HL-60 (cell line): ENCODE data around the gene RNASE13.

Experiments
- POLR2AphosphoS5 ChIP-seq: IDR thresholded peaks from 2 replicates; pipeline ENCODE4 v1.6.1; 2012; ENCODE audit warnings: low read depth
- SPI1 ChIP-seq: IDR thresholded peaks from 2 replicates; pipeline ENCODE4 v1.6.1; 2012; ENCODE audit warnings: low read depth, mild to moderate bottlenecking, borderline replicate concordance

- TF ChIP-seq SPI1 = no peak
- TF ChIP-seq POLR2AphosphoS5 = no peak
These were observed 28.9 kb upstream of the RNASE13 start for GRCh38 chr14:21063479-21063878.
